Nephron progenitor cell (in vitro differentiated cells): ENCODE results near the gene KDM1A.
A peak's percentile ranks its signal among the peaks of the same experiment; 100 is the strongest.

ENCODE experiments used
- DNase-seq: peaks from one replicate; pipeline ENCODE4 v3.0.0; 2021
- H3K27ac Mint-ChIP-seq: 2 replicates; pipeline ENCODE4 v1.8.0; 2021; ENCODE audit warnings: mild to moderate bottlenecking, moderate library complexity, mixed read lengths
- H3K27me3 Mint-ChIP-seq: 2 replicates; pipeline ENCODE4 v1.8.0; 2021; ENCODE audit warnings: mild to moderate bottlenecking, low read depth, mixed read lengths; ENCODE audit not compliant: poor library complexity
- H3K36me3 Mint-ChIP-seq: 2 replicates; pipeline ENCODE4 v1.8.0; 2021; ENCODE audit warnings: low read depth, mixed read lengths
- H3K4me1 Mint-ChIP-seq: 2 replicates; pipeline ENCODE4 v1.8.0; 2021; ENCODE audit warnings: mixed read lengths
- H3K4me3 Mint-ChIP-seq: 2 replicates; pipeline ENCODE4 v1.8.0; 2021; ENCODE audit warnings: mild to moderate bottlenecking, moderate library complexity, mixed read lengths
- H3K9me3 Mint-ChIP-seq: 2 replicates; pipeline ENCODE4 v1.8.0; 2021; ENCODE audit warnings: mild to moderate bottlenecking, moderate library complexity, mixed read lengths
- TF ChIP-seq, protein P1 (sequence below): fragments of 200-600 bp; sonication (generic); IDR thresholded peaks from 2 replicates; pipeline ENCODE4 v1.5.0; 2021; ENCODE audit warnings: antibody characterized with exemption

Gene KDM1A

DNA sequence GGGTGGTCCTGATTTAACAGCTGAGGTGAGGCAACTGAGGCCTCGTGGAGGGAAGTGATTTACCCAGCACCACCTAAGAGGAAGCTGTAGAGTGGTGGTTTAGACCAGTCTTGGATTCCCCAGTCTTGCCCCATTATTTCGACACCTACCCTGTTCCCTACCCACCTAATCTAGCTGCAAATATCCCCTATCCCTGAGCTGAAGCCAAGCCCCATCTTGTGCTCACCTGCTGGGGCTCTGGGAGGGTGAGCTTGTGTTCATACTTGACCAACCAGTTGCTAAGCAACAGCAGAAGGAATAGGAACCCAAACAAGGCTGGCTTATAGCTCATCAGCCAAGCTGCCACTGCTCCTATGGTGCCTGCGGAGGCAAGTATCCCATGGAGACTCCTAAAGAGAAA, 5.6 kb upstream of the KDM1A start:
- Mint-ChIP-seq H3K27ac (no peak overlapping the region), H3K4me1 (peaks cover 15% of the 10 kb centered on the region), H3K9me3 (no peaks in the 10 kb centered on the region), H3K27me3 (no peaks in the 10 kb centered on the region), H3K36me3 (no peaks in the 10 kb centered on the region), H3K4me3 (no peak overlapping the region)
- DNase-seq = peak; percentile 38
- TF ChIP-seq, protein P1, sequence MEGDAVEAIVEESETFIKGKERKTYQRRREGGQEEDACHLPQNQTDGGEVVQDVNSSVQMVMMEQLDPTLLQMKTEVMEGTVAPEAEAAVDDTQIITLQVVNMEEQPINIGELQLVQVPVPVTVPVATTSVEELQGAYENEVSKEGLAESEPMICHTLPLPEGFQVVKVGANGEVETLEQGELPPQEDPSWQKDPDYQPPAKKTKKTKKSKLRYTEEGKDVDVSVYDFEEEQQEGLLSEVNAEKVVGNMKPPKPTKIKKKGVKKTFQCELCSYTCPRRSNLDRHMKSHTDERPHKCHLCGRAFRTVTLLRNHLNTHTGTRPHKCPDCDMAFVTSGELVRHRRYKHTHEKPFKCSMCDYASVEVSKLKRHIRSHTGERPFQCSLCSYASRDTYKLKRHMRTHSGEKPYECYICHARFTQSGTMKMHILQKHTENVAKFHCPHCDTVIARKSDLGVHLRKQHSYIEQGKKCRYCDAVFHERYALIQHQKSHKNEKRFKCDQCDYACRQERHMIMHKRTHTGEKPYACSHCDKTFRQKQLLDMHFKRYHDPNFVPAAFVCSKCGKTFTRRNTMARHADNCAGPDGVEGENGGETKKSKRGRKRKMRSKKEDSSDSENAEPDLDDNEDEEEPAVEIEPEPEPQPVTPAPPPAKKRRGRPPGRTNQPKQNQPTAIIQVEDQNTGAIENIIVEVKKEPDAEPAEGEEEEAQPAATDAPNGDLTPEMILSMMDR = no peak

DNA sequence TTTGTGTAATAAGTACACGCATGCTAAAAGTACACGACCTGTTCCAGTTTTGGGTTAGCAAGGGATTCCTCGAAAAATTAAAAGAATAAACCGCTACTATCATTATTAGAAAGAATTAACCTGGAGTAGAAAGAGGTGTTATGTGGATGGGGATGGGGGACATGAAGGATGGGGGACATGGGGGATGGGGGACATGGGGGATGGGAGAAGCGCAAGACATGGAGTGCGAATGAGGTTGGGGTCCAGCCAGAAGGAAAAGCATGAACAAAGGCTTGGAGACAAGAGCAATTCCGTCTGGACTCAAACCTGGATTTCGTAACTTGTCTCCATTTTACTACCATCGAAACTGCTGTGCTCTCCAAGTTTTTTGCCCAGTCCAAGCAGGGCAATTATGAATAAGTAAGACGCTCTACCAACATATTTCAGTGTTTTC, 591 bp upstream of the KDM1A start:
- Mint-ChIP-seq H3K4me1 (peaks cover 29% of the 10 kb centered on the region), H3K27ac (peak overlapping the region; percentile 93), H3K9me3 (peaks cover 32% of the 10 kb centered on the region), H3K27me3 (no peaks in the 10 kb centered on the region), H3K4me3 (peak overlapping the region; percentile 96), H3K36me3 (peaks cover 37% of the 10 kb centered on the region)
- TF ChIP-seq, protein P1 = no peak
- DNase-seq = no peak

DNA sequence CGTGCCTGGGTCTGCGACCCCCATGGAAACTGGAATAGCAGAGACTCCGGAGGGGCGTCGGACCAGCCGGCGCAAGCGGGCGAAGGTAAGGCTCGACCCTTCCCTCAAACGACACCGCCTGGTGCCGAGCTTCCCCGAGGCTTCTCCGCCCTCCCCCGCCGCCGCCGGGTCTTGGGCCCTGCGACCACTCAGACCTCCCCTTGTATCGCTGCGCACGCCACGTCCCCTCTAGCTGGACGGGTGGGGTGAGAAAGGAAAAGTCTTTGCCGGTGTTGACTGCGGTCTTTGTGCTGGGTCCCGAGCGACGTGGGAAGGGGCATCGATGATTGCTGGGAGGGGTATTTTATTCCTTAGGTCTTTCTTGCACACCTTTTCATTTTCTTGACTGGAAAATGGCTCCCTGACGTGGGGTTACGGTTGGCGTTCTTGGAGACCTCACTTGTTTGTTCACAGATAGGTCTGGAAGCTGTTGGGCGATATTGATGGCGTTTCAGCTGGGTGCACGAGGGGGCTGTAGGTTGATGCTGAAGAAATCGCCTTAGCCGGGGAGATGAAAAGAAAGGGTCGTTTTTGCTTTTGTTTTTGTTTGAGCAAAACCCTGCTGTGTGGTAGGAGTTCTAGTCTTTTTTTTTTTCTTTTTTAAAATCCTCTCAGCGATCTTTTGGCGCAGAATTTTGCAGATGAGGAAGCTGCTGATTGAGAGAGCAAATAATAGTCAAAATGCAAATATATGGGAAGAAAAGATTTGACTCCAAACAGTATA, 776 bp downstream of the KDM1A start:
- Mint-ChIP-seq H3K36me3 (peaks cover 51% of the 10 kb centered on the region), H3K4me3 (peak overlapping the region; percentile 97), H3K4me1 (peaks cover 23% of the 10 kb centered on the region), H3K27me3 (no peaks in the 10 kb centered on the region), H3K9me3 (peaks cover 45% of the 10 kb centered on the region), H3K27ac (peak overlapping the region; percentile 98)
- TF ChIP-seq, protein P1 = no peak
- DNase-seq = peak; percentile 67

DNA sequence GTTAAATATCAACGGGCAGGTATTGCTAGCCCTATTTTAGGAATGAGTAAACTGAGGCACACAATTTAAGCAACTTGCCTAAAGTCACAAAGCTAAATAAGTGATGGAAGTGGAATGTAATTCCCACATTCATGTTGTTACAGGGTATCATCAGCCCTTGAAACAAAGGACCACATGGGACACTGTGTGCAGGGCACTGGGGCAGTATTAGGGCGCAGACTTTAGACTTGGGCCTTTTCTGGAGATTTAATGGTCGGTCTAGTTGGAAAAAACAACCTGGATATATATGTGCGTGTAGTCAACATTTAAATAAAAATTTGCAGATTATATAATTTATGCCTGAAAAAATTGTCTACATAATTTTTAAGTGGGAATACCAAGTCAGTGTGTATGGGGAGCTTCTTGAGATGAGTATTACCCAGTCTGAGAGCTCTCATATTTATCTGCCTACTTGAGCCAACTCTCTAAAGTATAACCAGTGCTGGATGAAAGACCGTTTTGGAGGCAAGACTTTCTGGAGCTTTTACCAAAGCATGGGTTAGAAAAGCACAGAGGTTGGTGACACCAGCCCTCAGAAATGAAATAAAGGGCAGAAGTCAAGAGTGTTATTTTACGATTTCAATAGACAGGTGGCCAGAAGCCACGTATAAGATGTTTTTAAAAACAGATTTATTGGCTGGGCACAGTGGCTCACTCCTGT, 1.6 kb downstream of the KDM1A start:
- TF ChIP-seq, protein P1 = no peak
- H3K9me3 Mint-ChIP-seq = peaks cover 50% of the 10 kb centered on the region
- H3K4me3 Mint-ChIP-seq = peak overlapping the region; percentile 97
- no peak for DNase-seq
- H3K27me3 Mint-ChIP-seq = no peaks in the 10 kb centered on the region
- H3K36me3 Mint-ChIP-seq = peaks cover 58% of the 10 kb centered on the region
- H3K27ac Mint-ChIP-seq = peak overlapping the region; percentile 98
- H3K4me1 Mint-ChIP-seq = peaks cover 23% of the 10 kb centered on the region

DNA sequence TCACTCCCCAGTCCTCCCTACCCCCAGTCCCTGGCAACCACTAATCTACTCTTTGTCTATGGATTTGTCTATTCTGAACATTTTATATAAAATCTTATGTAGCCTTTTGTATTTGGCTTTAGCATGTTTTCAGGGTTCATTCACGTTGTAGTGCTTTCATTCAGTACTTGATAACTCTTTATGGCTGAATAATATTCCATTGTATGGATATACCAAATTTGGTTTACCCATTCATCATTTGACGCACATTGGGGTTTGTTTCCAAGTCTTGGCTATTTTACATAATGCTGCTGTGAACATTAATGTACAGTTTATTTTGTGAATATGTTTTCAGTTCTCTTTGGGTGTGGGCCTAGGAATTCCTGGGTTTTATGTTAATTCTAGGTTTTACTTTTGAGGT, 2.6 kb downstream of the KDM1A start:
- H3K9me3 Mint-ChIP-seq = peaks cover 55% of the 10 kb centered on the region
- H3K27ac Mint-ChIP-seq = no peak overlapping the region
- H3K4me1 Mint-ChIP-seq = peaks cover 30% of the 10 kb centered on the region
- DNase-seq = no peak
- peak overlapping the region; percentile 97 for H3K4me3 Mint-ChIP-seq
- TF ChIP-seq, protein P1 = no peak
- peaks cover 67% of the 10 kb centered on the region for H3K36me3 Mint-ChIP-seq
- no peaks in the 10 kb centered on the region for H3K27me3 Mint-ChIP-seq
